Neural crest cell (in vitro differentiated cells): ENCODE data around the gene SNCAIP. TPM values are rescaled to one million over a fixed set of nuclear protein-coding genes. Genes with fewer than 3 reads are reported as not detected.

Source experiments
- DNase-seq: peaks from one replicate; pipeline ENCODE4 v3.0.0; 2021; ENCODE audit warnings: low read depth, mixed read lengths, low spot score
- H3K27ac Mint-ChIP-seq: one replicate; pipeline ENCODE4 v1.8.0; 2021; ENCODE audit warnings: mild to moderate bottlenecking, mixed read lengths; ENCODE audit not compliant: unreplicated experiment
- H3K27me3 Mint-ChIP-seq: 2 replicates; pipeline ENCODE4 v1.8.0; 2021; ENCODE audit warnings: low read depth, mild to moderate bottlenecking, mixed read lengths
- H3K36me3 Mint-ChIP-seq: 2 replicates; pipeline ENCODE4 v1.8.0; 2021; ENCODE audit warnings: low read depth, mild to moderate bottlenecking, mixed read lengths
- H3K4me1 Mint-ChIP-seq: 2 replicates; pipeline ENCODE4 v1.8.0; 2021; ENCODE audit warnings: mixed read lengths
- H3K4me3 Mint-ChIP-seq: one replicate; pipeline ENCODE4 v1.8.0; 2021; ENCODE audit warnings: mild to moderate bottlenecking, mixed read lengths
- H3K9me3 Mint-ChIP-seq: 2 replicates; pipeline ENCODE4 v1.8.0; 2021; ENCODE audit warnings: mixed read lengths
- CTCF ChIP-seq: fragments of 200-600 bp; sonication (generic); conservative IDR thresholded peaks from 2 replicates; pipeline ENCODE4 v1.5.0; 2021; ENCODE audit warnings: antibody characterized with exemption, mild to moderate bottlenecking
- total RNA-seq: library from RNA; stranded (reverse); gene quantifications from 2 replicates; pipeline ENCODE4 v1.2.1, GENCODE V29; 2021

The SNCAIP gene
- total RNA-seq, 1 donor from 2014 or later = 10.2 TPM

GRCh38 chr5:122415801-122416120 is 103.7 kb downstream of the SNCAIP start:
- Mint-ChIP-seq H3K4me3 (no peak overlapping the region), H3K9me3 (no peaks in the 10 kb centered on the region), H3K4me1 (peaks cover 12% of the 10 kb centered on the region), H3K27me3 (peaks cover 3% of the 10 kb centered on the region), H3K36me3 (no peaks in the 10 kb centered on the region), H3K27ac (no peak overlapping the region)
- no peak for TF ChIP-seq CTCF
- DNase-seq = no peak

GRCh38 chr5:122419142-122419894 is 107.3 kb downstream of the SNCAIP start:
- Mint-ChIP-seq H3K36me3 (no peaks in the 10 kb centered on the region), H3K9me3 (no peaks in the 10 kb centered on the region), H3K4me1 (peaks cover 16% of the 10 kb centered on the region), H3K4me3 (no peak overlapping the region), H3K27me3 (peaks cover 3% of the 10 kb centered on the region), H3K27ac (no peak overlapping the region)
- no peak for DNase-seq
- no peak for TF ChIP-seq CTCF

- Mint-ChIP-seq H3K4me3 (no peak overlapping the region), H3K4me1 (peaks cover 19% of the 10 kb centered on the region), H3K9me3 (no peaks in the 10 kb centered on the region), H3K36me3 (no peaks in the 10 kb centered on the region), H3K27me3 (peaks cover 3% of the 10 kb centered on the region), H3K27ac (no peak overlapping the region)
- no peak for TF ChIP-seq CTCF
- DNase-seq = no peak
Measured at GRCh38 chr5:122420091-122420490, 108.1 kb downstream of the SNCAIP start.

- H3K27ac Mint-ChIP-seq = no peak overlapping the region
- DNase-seq = no peak
- no peak overlapping the region for H3K4me3 Mint-ChIP-seq
- peaks cover 2% of the 10 kb centered on the region for H3K36me3 Mint-ChIP-seq
- H3K27me3 Mint-ChIP-seq = peaks cover 3% of the 10 kb centered on the region
- H3K9me3 Mint-ChIP-seq = no peaks in the 10 kb centered on the region
- TF ChIP-seq CTCF = no peak
- H3K4me1 Mint-ChIP-seq = peaks cover 14% of the 10 kb centered on the region
Measured at GRCh38 chr5:122420537-122421236, 108.7 kb downstream of the SNCAIP start.

GRCh38 chr5:122421374-122422079 is 109.5 kb downstream of the SNCAIP start:
- Mint-ChIP-seq H3K27me3 (no peaks in the 10 kb centered on the region), H3K27ac (no peak overlapping the region), H3K4me1 (peaks cover 14% of the 10 kb centered on the region), H3K4me3 (no peak overlapping the region), H3K9me3 (no peaks in the 10 kb centered on the region), H3K36me3 (peaks cover 2% of the 10 kb centered on the region)
- no peak for TF ChIP-seq CTCF
- no peak for DNase-seq
